ENCODE results near the gene SPCS2. TPM values are rescaled to one million over a fixed set of nuclear protein-coding genes. Genes with fewer than 3 reads are reported as not detected.

Gene SPCS2
- total and polyA plus RNA-seq, 2 of the 8 experiments (the other 6 are each of a cell fraction or from before 2014, with no cell fraction given): 92.7 to 161 TPM

- TF ChIP-seq, protein P1, sequence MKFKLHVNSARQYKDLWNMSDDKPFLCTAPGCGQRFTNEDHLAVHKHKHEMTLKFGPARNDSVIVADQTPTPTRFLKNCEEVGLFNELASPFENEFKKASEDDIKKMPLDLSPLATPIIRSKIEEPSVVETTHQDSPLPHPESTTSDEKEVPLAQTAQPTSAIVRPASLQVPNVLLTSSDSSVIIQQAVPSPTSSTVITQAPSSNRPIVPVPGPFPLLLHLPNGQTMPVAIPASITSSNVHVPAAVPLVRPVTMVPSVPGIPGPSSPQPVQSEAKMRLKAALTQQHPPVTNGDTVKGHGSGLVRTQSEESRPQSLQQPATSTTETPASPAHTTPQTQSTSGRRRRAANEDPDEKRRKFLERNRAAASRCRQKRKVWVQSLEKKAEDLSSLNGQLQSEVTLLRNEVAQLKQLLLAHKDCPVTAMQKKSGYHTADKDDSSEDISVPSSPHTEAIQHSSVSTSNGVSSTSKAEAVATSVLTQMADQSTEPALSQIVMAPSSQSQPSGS (IDR thresholded peaks at IDR 0.05; ENCODE audit: low read length): no peak
- TF ChIP-seq, protein P2, sequence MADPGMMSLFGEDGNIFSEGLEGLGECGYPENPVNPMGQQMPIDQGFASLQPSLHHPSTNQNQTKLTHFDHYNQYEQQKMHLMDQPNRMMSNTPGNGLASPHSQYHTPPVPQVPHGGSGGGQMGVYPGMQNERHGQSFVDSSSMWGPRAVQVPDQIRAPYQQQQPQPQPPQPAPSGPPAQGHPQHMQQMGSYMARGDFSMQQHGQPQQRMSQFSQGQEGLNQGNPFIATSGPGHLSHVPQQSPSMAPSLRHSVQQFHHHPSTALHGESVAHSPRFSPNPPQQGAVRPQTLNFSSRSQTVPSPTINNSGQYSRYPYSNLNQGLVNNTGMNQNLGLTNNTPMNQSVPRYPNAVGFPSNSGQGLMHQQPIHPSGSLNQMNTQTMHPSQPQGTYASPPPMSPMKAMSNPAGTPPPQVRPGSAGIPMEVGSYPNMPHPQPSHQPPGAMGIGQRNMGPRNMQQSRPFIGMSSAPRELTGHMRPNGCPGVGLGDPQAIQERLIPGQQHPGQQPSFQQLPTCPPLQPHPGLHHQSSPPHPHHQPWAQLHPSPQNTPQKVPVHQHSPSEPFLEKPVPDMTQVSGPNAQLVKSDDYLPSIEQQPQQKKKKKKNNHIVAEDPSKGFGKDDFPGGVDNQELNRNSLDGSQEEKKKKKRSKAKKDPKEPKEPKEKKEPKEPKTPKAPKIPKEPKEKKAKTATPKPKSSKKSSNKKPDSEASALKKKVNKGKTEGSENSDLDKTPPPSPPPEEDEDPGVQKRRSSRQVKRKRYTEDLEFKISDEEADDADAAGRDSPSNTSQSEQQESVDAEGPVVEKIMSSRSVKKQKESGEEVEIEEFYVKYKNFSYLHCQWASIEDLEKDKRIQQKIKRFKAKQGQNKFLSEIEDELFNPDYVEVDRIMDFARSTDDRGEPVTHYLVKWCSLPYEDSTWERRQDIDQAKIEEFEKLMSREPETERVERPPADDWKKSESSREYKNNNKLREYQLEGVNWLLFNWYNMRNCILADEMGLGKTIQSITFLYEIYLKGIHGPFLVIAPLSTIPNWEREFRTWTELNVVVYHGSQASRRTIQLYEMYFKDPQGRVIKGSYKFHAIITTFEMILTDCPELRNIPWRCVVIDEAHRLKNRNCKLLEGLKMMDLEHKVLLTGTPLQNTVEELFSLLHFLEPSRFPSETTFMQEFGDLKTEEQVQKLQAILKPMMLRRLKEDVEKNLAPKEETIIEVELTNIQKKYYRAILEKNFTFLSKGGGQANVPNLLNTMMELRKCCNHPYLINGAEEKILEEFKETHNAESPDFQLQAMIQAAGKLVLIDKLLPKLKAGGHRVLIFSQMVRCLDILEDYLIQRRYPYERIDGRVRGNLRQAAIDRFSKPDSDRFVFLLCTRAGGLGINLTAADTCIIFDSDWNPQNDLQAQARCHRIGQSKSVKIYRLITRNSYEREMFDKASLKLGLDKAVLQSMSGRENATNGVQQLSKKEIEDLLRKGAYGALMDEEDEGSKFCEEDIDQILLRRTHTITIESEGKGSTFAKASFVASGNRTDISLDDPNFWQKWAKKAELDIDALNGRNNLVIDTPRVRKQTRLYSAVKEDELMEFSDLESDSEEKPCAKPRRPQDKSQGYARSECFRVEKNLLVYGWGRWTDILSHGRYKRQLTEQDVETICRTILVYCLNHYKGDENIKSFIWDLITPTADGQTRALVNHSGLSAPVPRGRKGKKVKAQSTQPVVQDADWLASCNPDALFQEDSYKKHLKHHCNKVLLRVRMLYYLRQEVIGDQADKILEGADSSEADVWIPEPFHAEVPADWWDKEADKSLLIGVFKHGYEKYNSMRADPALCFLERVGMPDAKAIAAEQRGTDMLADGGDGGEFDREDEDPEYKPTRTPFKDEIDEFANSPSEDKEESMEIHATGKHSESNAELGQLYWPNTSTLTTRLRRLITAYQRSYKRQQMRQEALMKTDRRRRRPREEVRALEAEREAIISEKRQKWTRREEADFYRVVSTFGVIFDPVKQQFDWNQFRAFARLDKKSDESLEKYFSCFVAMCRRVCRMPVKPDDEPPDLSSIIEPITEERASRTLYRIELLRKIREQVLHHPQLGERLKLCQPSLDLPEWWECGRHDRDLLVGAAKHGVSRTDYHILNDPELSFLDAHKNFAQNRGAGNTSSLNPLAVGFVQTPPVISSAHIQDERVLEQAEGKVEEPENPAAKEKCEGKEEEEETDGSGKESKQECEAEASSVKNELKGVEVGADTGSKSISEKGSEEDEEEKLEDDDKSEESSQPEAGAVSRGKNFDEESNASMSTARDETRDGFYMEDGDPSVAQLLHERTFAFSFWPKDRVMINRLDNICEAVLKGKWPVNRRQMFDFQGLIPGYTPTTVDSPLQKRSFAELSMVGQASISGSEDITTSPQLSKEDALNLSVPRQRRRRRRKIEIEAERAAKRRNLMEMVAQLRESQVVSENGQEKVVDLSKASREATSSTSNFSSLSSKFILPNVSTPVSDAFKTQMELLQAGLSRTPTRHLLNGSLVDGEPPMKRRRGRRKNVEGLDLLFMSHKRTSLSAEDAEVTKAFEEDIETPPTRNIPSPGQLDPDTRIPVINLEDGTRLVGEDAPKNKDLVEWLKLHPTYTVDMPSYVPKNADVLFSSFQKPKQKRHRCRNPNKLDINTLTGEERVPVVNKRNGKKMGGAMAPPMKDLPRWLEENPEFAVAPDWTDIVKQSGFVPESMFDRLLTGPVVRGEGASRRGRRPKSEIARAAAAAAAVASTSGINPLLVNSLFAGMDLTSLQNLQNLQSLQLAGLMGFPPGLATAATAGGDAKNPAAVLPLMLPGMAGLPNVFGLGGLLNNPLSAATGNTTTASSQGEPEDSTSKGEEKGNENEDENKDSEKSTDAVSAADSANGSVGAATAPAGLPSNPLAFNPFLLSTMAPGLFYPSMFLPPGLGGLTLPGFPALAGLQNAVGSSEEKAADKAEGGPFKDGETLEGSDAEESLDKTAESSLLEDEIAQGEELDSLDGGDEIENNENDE (IDR thresholded peaks at IDR 0.05; ENCODE audit: insufficient replicate concordance, low read length): no peak
- TF ChIP-seq CREB1 (IDR thresholded peaks at IDR 0.05): no peak
- no peak for TF ChIP-seq KDM1A (IDR thresholded peaks at IDR 0.05; ENCODE audit: borderline replicate concordance, low read length)
- TF ChIP-seq BACH1 (IDR thresholded peaks at IDR 0.05; ENCODE audit: low read length): no peak
- no peak for TF ChIP-seq SP4 (IDR thresholded peaks at IDR 0.05; ENCODE audit: low read length)
- TF ChIP-seq SP2 (IDR thresholded peaks at IDR 0.05; ENCODE audit: low read length): no peak
Observed at GRCh38 chr11:74988541-74989259, 39.6 kb downstream of the SPCS2 start, which contains the start of gene NEU3 (continued).

Measured in H1 (cell line).